K562 (cell line): ENCODE data around the gene MTA2. TPM values are rescaled to one million over a fixed set of nuclear protein-coding genes. Genes with fewer than 3 reads are reported as not detected.

Experiments
- E2F4 ChIP-seq: sonication (generic); formaldehyde crosslinking; IDR thresholded peaks from 2 replicates; pipeline ENCODE4 v1.8.0; 2022; ENCODE audit warnings: mild to moderate bottlenecking, low read depth, missing genetic modification reagents
- ELF4 ChIP-seq: fragments of 450-650 bp; formaldehyde crosslinking; IDR thresholded peaks from 2 replicates; pipeline ENCODE4 v1.4.0; 2022; ENCODE audit warnings: missing genetic modification characterization
- ELK1 ChIP-seq: sonication (generic); formaldehyde crosslinking; IDR thresholded peaks from 2 replicates; pipeline ENCODE4 v1.8.1; 2022; ENCODE audit warnings: missing genetic modification reagents
- GATAD2B ChIP-seq: fragments of 450-650 bp; IDR thresholded peaks from 2 replicates; pipeline ENCODE4 v1.6.1; 2017; ENCODE audit warnings: mild to moderate bottlenecking, borderline replicate concordance
- HCFC1 ChIP-seq: IDR thresholded peaks from 2 replicates; pipeline ENCODE4 v1.6.1; 2012; ENCODE audit warnings: low read depth, low read length, improper control_type of control experiment
- HINFP ChIP-seq: fragments of 450-650 bp; conservative IDR thresholded peaks from 2 replicates; pipeline ENCODE4 v1.6.1; 2016; ENCODE audit warnings: missing genetic modification characterization, low read depth, mild to moderate bottlenecking, control low read depth, missing compliant biosample characterization
- LARP7 ChIP-seq: fragments of 450-650 bp; IDR thresholded peaks from 2 replicates; pipeline ENCODE4 v1.6.1; 2016
- RCOR1 ChIP-seq, 2 experiments: IDR thresholded peaks; 2 replicates each; pipeline ENCODE4 v1.6.1; 2012; ENCODE audit warnings: low read depth in 2 of 2, low read length in 2 of 2, borderline replicate concordance in 1 of 2, improper control_type of control experiment in 1 of 2
- RNF219 ChIP-seq: fragments of 250-450 bp; sonication (Bioruptor Pico); IDR thresholded peaks from 2 replicates; pipeline ENCODE4 v1.5.0; 2022; ENCODE audit warnings: mild to moderate bottlenecking
- SP1 ChIP-seq: sonication (generic); formaldehyde crosslinking; IDR thresholded peaks from 2 replicates; pipeline ENCODE4 v1.8.1; 2022; ENCODE audit warnings: mild to moderate bottlenecking, missing genetic modification reagents
- ZNF134 ChIP-seq: fragments of 250-450 bp; sonication (Bioruptor Pico); conservative IDR thresholded peaks from 2 replicates; pipeline ENCODE4 v1.4.0; 2020
- ZNF217 ChIP-seq: sonication (generic); formaldehyde crosslinking; IDR thresholded peaks from 2 replicates; pipeline ENCODE4 v1.8.0; 2022; ENCODE audit warnings: mild to moderate bottlenecking, missing genetic modification reagents
- polyA plus RNA-seq, 8 experiments: library from polyadenylated mRNA; depleted of rRNA in 4 of 8; stranded (reverse) in 5 of 8; unstranded in 3 of 8; fragments of >200 nt; fragmentation: Nextera tagmentation in 2 of 8; fragmentation: Illumina TruSeq in 1 of 8; extraction: Ambion mirVana in 2 of 8; extraction: Trizol in 1 of 8; gene quantifications; 2 replicates each; pipeline versions ENCODE4 v1.2.1 to v1.2.3, GENCODE V29; 2011 to 2014; ENCODE audit warnings: inconsistent platforms in 1 of 8, missing spikeins in 1 of 8
- total RNA-seq, 7 experiments: library from RNA; depleted of rRNA in 6 of 7; stranded (reverse); fragments of >200 nt in 6 of 7; fragmentation: Illumina TruSeq in 2 of 7; extraction: Trizol in 2 of 7; gene quantifications; 2 replicates each; pipeline versions ENCODE4 v1.2.1 to v1.2.3, GENCODE V29; 2011 to 2021; ENCODE audit warnings: low replicate concordance in 1 of 7
- TF ChIP-seq, protein P1 (sequence below): fragments of 250-450 bp; sonication (Bioruptor Pico); IDR thresholded peaks from 2 replicates; pipeline ENCODE4 v1.8.0; 2022; ENCODE audit warnings: moderate library complexity, mild to moderate bottlenecking, inconsistent platforms
- TF ChIP-seq, protein P2 (sequence below): fragments of 250-450 bp; sonication (Bioruptor Pico); IDR thresholded peaks from 2 replicates; pipeline ENCODE4 v1.8.0; 2021; ENCODE audit warnings: borderline replicate concordance, mild to moderate bottlenecking, moderate library complexity; ENCODE audit not compliant: poor library complexity, severe bottlenecking
- TF ChIP-seq, protein P3 (sequence below): IDR thresholded peaks from 2 replicates; pipeline ENCODE4 v1.6.1; 2011; ENCODE audit not compliant: insufficient read length; ENCODE audit errors: extremely low read depth

Gene MTA2
- total and polyA plus RNA-seq, 9 of the 15 experiments (the other 6 are each of a cell fraction or from before 2014, with no cell fraction given) = 6.2 to 220 (median 172) TPM

DNA sequence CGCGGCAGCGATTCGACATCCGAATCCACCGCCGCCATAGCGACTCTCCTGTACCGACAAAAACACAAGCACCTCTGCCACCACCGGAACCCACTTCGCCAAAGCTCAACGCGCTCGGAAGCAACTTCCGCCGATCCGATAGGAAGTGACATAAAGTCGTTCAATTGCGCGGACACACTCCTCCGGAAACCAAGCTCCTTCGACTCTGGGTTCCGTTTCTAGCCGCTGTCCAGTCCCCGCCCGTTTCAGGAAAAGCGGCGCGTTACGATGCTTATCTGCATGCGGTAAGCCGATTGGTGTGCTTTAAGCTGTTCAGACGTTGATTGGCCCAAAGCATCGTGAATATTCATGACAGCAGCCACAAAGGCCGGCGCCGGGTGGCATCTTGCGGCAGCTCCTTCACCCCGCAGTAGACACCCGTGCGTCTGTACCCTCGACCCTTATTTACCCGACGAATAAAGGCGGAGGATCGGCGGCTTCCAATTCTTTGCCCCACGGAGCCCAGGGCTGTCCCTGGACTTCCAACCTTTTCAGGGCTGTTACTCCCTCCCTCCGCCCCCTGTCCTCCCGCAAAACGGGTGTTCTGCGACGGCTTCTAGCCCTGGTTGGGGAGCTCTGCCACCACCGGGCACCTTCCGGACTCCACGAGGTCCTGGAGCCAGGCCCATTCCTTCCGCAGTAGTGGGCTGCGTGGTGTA lies 10.1 kb downstream of the MTA2 start, which contains the start of gene TUT1 (continued):
- TF ChIP-seq ELF4 (CRISPR knock-in tag) (peak; percentile 77), HINFP (tag) (no peak), ELK1 (CRISPR knock-in tag) (no peak), RNF219 (CRISPR knock-in tag) (no peak), E2F4 (CRISPR knock-in tag) (no peak), ZNF217 (CRISPR knock-in tag) (no peak), GATAD2B (peak; percentile 83; the same call in 1 of the 2 replicates), HCFC1 (peak; percentile 91), RCOR1 (IDR thresholded peaks at IDR 0.05; ENCODE audit: borderline replicate concordance in 1 of 2, low read depth in 2 of 2, low read length in 2 of 2) (peak in 1 of 2 experiments; percentile 81; a peak in 2 of 4 replicates), SP1 (CRISPR knock-in tag) (peak; percentile 99), LARP7 (no peak), ZNF134 (CRISPR knock-in tag) (no peak)
- TF ChIP-seq, protein P1, sequence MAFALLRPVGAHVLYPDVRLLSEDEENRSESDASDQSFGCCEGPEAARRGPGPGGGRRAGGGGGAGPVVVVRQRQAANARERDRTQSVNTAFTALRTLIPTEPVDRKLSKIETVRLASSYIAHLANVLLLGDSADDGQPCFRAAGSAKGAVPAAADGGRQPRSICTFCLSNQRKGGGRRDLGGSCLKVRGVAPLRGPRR (CRISPR knock-in tag) = no peak
- TF ChIP-seq, protein P2, sequence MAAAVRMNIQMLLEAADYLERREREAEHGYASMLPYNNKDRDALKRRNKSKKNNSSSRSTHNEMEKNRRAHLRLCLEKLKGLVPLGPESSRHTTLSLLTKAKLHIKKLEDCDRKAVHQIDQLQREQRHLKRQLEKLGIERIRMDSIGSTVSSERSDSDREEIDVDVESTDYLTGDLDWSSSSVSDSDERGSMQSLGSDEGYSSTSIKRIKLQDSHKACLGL (CRISPR knock-in tag) = no peak
- TF ChIP-seq, protein P3, sequence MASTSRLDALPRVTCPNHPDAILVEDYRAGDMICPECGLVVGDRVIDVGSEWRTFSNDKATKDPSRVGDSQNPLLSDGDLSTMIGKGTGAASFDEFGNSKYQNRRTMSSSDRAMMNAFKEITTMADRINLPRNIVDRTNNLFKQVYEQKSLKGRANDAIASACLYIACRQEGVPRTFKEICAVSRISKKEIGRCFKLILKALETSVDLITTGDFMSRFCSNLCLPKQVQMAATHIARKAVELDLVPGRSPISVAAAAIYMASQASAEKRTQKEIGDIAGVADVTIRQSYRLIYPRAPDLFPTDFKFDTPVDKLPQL = no peak
